ENCODE data around the gene PITPNM2.
"Not testable (repeated sequence)": the region's sequence is repeated elsewhere in the genome, so short reads cannot be mapped to it uniquely, and the experiment has no call there.

The PITPNM2 gene

DNA sequence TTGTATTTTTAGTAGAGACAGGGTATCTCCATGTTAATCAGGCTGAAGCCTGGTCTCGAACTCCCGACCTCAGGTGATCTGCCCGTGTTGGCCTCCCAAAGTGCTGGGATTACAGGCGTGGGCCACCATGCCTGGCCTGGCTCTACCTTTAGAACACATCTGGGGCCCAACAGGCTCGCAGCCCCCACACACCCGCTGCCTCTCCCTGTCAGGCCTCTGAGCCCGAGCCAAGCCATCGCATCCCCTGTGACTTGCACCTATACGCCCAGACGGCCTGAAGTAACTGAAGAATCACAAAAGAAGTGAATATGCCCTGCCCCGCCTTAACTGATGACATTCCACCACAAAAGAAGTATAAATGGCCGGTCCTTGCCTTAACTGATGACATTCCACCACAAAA, 46.8 kb downstream of the PITPNM2 start:
- in situ Hi-C loops (cut with MboI; ENCODE audit: low pct_unique_long_range_greater_than_20kb, low sequenced_read_pairs) = not testable (repeated sequence)

GRCh38 chr12:123102781-123103503, 47.9 kb downstream of the PITPNM2 start:
- DNase-seq = no peak
- in situ Hi-C loops (cut with MboI; ENCODE audit: low pct_unique_long_range_greater_than_20kb, low sequenced_read_pairs) = no loop called here

More for the DNA sequence above, 46.8 kb downstream of the PITPNM2 start:
- not testable (repeated sequence) for DNase-seq

- no peak for DNase-seq
- in situ Hi-C loops (cut with MboI; ENCODE audit: low pct_unique_long_range_greater_than_20kb, low sequenced_read_pairs) = no loop called here
These were observed 48.5 kb downstream of the PITPNM2 start for GRCh38 chr12:123102366-123102765.

DNA sequence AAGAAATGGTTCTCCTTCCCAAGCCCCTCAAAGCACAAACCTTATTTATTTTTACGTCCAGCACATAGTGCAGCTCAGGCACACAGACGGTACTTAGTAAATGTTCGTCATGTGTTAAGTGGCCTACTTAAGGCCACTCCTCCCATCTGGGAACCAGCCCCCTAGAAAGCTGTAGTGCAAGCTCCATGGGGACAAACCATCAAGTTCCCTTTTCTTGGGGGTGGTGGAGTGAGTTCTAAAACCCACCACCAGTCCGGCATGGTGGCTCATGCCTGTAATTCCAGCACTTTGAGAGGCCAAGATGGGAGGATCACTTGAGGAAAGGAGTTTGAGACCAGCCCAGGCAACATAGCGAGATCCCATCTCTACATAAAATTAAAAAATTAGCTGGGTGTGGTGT, 49.4 kb downstream of the PITPNM2 start:
- DNase-seq = peak; percentile 48
- in situ Hi-C loops (cut with MboI; ENCODE audit: low pct_unique_long_range_greater_than_20kb, low sequenced_read_pairs) = no loop called here

Measured in KBM-7 (cell line).